Activated effector memory CD4-positive, alpha-beta T cell treated with Interleukin-2 at 50 U/mL for 16 hours (primary cell): ENCODE results near the gene RBFOX2.

Source experiments
- DNase-seq: peaks from one replicate; pipeline ENCODE4 v3.0.0-alpha.2; 2020

RBFOX2 gene

GRCh38 chr22:35852076-35852475 lies 176.5 kb downstream of the RBFOX2 start:
- DNase-seq: no peak

DNA sequence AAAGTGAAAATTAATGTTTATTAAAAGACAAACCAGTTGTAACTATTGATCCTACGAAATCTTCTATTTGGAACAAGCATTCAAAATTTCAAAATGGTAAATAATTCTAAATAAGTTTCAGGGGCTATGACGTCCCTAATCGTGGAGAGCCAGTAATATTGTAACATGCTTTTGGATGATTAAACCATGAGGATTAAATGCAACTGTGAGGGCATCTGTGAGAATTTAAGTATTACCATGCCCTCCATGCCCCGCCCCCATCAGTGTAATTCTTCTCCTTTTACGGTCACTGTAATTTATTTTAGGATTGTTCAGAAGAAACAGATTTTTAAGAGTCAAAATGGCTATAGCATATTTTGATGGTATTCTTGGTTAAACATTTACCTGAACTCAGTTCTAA lies 177.8 kb downstream of the RBFOX2 start:
- DNase-seq: no peak

- no peak for DNase-seq
Observed at GRCh38 chr22:35846804-35847203, 181.8 kb downstream of the RBFOX2 start.

- no peak for DNase-seq
Observed at GRCh38 chr22:35844886-35845285, 183.7 kb downstream of the RBFOX2 start.

DNA sequence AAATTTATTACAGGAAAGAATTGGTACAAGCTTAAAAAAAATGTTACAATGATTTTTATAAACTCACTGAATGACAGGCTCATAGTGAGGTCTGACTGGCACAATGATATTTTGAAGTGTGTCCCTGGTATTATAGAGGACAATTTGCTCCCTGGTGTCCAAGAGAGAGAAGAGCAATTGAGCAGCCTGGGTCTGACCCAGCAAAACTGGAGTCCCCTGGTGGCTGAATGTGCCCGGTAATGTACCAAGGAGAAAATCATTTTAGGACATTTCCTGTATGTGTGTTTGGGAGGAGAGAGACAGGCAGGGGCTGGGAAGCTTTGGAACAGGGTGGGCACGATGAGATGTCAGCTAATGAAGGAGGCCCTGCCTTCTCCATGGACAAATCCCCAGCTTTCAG lies 185.7 kb downstream of the RBFOX2 start:
- no peak for DNase-seq

- DNase-seq: no peak
Observed at GRCh38 chr22:35842519-35842913, 186.1 kb downstream of the RBFOX2 start.

- no peak for DNase-seq
Observed at GRCh38 chr22:35841907-35842518, 186.6 kb downstream of the RBFOX2 start.

DNA sequence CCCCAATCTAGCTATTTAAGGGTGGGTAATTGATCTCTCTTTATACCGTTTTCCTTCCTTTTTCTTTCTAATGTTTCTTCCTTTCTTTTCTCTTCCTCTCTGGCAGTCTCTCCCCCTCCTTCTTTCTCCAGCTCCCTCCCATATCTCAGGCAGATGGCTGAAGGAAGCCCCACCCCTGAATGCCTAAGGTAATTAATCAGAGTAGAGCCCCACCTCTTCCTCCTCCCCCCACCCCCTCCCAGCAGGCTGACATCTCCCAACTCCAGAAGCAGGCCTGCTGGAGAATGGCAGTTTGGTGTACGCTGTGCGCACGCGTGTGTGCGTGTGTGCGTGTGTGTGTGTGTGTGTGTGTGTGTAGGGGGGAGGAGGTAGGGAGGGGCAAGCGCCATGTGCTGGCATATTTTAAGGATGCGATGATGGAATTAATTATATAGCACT lies 188.3 kb downstream of the RBFOX2 start:
- no peak for DNase-seq

DNA sequence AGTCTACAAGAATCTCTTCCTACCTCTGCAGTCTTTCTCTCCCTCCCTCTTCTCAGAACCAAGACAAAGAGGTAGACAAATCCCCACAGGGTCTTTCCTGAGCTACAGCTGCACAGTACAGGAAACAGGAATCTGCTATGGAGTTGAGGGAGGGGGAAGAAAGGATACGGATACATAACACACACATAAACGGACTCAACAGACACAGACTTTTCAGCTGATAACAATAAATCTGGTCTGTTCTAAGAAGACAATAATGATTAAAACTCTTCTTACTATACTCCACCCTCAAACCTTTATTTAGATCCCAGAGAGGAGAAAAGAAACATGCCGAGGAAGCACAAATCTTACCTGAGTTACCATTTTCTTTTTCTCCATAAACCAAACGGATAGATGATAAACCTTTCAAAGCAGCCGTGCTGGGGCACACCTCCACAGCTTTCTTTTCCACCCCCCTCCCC lies 188.8 kb downstream of the RBFOX2 start:
- DNase-seq: no peak

GRCh38 chr22:35838855-35839576 lies 189.6 kb downstream of the RBFOX2 start:
- no peak for DNase-seq

DNA sequence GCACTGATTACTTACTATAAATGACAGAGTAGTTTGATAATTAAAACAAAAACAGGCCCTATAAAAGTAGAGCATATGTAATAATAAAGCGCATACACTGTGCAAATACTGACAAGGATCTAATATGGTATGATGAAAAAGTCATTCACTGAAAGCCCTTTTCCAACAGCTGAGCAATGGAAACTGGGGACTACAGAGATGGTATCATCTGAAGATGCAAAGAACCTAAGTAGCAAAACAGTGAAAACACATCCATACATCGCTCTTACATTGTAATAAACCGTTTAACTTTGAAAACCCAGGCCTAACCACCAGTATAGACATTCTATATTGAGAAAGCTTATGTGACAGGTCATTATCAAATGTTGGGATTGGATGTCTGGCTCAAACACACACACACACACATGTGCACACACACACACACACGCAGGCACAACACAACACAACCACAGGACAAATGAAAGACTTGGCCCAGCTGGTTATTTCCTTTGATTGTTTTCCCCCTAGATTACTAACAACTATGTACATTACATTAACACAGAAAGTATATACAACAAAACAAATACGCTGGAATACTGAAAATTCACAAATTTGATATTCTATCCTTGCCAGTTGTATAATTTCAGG lies 191.4 kb downstream of the RBFOX2 start:
- no peak for DNase-seq

DNA sequence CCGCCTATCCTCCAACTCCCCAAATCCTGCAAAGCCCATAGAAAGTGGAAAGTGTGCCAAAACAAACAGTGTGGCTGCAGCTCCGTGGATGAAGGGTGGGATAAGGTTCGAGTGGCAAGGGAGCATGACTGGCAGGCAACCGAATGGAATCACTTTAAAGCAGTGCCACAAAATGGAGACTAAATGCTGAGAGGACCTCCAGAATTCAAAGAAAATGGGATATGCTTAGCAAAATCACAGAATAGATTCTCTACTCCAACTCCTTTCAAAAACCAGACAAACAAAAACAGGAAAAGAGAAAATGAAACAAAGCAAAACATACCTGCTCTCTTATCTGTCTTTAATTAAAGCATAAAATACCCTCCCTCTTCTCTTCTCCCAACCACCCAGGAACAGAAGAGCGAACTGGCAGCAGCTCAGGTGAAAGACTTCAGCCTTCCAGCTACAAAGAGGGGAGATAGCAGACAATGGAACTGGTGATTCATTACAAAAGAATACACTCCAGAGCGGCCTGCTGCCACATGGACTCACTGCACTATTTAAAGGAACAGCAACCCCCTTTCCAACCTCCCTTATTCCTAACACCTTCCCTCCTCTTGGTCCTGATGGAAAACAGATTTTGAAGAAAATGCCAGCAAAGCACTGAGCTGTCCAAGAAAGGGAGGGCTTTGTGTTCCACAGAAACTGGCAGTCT lies 192.5 kb downstream of the RBFOX2 start:
- no peak for DNase-seq

- DNase-seq: no peak
Observed at GRCh38 chr22:35835267-35835997, 193.2 kb downstream of the RBFOX2 start.

DNA sequence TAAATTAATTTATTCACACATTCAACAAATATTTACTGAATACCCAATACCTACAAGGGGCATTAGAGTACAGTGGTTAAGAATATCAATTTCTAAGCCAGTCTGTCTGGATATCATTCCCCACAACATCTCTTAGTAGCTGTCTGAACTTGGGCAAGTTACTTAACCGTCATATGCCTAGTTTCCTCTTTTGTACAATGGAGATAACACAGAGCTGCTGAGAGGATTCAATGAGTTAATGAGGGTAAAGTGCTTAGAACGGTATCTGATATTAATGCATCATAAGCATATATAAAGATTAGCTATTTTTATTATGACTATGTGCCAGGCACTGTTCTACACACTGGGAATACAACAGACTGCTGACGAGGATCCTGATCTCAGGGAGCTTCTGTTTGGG lies 194.6 kb downstream of the RBFOX2 start:
- no peak for DNase-seq

DNA sequence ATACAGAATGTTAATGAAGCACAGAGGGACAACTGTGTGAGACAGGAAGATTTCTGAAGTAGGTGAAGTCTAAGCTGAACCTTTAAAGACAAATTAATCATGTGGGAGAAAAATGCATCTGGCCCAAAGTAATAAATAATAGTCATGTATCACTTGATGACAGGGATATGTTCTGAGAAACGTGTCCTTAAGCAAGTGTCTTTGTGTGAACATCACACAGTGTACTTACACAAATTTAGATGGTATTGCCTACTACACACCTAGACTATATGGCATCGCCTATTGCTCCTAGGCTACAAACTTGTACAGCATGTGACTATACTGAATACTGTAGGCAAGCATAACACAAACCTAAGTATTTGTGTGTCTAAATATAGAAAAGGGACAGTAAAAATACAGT lies 198.3 kb downstream of the RBFOX2 start:
- DNase-seq: no peak

DNA sequence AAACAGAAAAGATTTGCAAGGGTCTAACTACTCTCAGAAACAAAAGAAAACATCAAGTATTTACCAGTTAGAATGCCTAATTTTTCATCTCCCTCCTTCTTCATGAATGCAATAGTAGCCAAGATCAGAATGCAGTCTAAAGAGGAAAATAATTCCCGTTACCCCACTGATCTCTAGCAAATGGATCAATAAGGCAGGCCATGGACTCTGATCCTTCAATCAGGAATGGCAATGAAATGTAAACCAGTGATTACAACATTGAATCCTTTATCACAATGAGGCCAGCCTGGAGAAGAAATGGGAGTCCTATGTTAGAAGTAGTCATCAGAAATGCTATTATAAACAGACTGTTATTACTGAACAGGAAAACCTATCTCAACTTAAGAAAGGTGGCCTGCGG lies 204.4 kb downstream of the RBFOX2 start:
- no peak for DNase-seq

DNA sequence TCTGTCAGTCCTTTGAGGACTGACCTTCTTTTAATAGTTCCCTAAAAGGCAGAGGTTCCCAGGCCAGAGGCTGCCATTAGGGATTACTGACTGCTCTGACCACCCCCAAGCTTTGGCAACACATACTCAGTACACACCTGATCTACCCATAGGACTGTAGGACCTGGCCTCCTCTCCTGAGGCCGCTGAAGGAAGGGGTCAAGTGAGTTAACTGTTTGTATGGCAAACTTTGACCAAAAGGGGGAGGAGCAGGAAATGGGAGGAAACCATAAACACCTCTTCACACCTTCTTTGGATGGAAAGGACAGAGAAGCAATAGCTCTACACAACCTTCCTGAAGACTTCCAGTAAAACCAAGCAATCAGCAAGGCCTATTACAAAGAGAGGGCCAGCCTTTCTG lies 207.0 kb downstream of the RBFOX2 start:
- DNase-seq: no peak

GRCh38 chr22:35819421-35819820 lies 209.2 kb downstream of the RBFOX2 start:
- DNase-seq: no peak

DNA sequence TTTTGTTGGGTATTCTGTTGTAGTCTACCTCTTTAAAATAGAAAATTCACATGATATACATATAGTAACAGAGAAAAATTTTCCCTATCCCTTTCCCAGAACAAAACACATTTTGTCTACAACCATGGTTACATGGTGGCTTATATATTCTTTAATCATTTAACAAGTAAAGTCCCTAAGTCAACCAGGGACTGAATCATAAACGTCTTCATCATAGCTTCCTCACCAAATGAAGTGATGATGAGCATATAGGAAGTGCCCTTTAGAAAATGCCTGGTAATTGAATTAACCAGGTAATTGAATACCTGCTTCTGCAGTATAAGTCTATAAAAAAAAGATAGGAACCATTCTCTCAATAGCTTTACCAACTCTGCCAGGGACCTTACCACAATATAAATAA lies 209.7 kb downstream of the RBFOX2 start:
- no peak for DNase-seq

- no peak for DNase-seq
Observed at GRCh38 chr22:35812600-35812999, 216.0 kb downstream of the RBFOX2 start.

DNA sequence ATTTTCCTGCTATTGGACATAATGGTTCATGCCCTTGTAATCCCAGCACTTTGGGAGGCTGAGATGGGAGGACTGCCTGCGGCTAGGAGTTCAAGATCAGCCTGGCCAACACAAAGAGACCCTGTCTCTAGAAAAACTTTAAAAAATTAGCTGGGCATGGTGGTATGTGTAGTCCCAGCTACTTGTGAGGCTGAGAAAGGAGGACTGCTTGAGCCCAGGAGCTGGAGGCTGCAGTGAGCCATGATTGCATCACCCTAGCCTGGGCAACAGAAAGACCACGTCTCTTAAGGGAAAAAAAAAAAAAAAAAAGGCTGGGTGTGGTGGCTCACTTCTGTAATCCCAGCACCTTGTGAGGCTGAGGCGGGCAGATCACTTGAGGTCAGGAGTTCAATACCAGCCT lies 217.0 kb downstream of the RBFOX2 start:
- DNase-seq: no peak

- DNase-seq: no peak
Observed at GRCh38 chr22:35809816-35810215, 218.8 kb downstream of the RBFOX2 start.

DNA sequence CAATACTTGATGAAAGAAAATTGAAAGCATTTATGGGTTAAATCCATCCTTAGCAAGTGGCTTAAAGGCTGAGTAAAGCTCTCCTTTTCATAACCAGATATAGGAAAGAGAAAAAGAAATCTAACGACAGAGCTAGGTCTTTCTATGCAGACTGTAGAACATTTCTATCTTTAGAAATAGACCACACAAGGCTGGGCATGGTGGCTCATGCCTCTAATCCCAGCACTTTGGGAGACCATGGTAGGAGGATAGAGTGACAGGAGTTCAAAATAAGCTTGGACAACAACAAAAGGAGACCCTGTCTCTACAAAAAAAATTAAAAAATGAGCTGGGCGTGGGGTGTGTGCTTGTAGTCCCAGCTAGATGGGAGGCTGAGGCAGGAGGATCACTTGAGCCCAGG lies 220.2 kb downstream of the RBFOX2 start:
- no peak for DNase-seq
